ENCODE measurements around the gene NMNAT3. TPM values are rescaled to one million over a fixed set of nuclear protein-coding genes. Genes with fewer than 3 reads are reported as not detected.

The NMNAT3 gene
- polyA plus RNA-seq, 1 donor (not counting 4 experiments of a cell fraction or from before 2014, with no cell fraction given): 1.6 TPM

GRCh38 chr3:139538733-139539132 is 139.0 kb downstream of the NMNAT3 start:
- FAIRE-seq (no peak), DNase-seq (ENCODE audit: low read depth, low spot score) (no peak)
- peak overlapping the region; percentile 62 for H3K9ac ChIP-seq (ENCODE audit: control insufficient read depth, extremely low read depth, insufficient read depth, low read length)
- H2AFZ ChIP-seq (ENCODE audit: control insufficient read depth, low read length): no peak overlapping the region
- no peaks in the 10 kb centered on the region for H3K79me2 ChIP-seq (ENCODE audit: control insufficient read depth, insufficient read depth, low read length)
- dilution Hi-C loops (cut with MboI; ENCODE audit: extremely low pct_ligation_motif_present, low sequenced_read_pairs): no loop called here
- H4K20me1 ChIP-seq (ENCODE audit: control insufficient read depth, extremely low read depth, insufficient read depth, low read length): no peaks in the 10 kb centered on the region
- H3K9me1 ChIP-seq (ENCODE audit: control insufficient read depth, extremely low read depth, insufficient read depth, low read length): no peaks in the 10 kb centered on the region
- H3K4me2 ChIP-seq (ENCODE audit: control insufficient read depth, extremely low read depth, insufficient read depth, low read depth, low read length): peak overlapping the region; percentile 76
- H3K4me1 ChIP-seq (ENCODE audit: control insufficient read depth, extremely low read depth, insufficient read depth, low read length): peaks cover 34% of the 10 kb centered on the region
- H3K36me3 ChIP-seq (ENCODE audit: control insufficient read depth in 2 of 2, extremely low read depth in 1 of 2, insufficient read depth in 2 of 2, low read length in 2 of 2): no peaks in the 10 kb centered on the region
- no peak for TF ChIP-seq CTCF (optimal IDR thresholded peaks at IDR 0.05 in 1 of 3, IDR thresholded peaks at IDR 0.05 in 1 of 3, conservative IDR thresholded peaks at IDR 0.05 in 1 of 3; ENCODE audit: extremely low read depth in 1 of 3, insufficient read depth in 2 of 3, low read length in 3 of 3)
- no peak for TF ChIP-seq EZH2 (IDR thresholded peaks at IDR 0.05; ENCODE audit: low read length)
- H3K4me3 ChIP-seq (ENCODE audit: control insufficient read depth in 2 of 3, extremely low read depth in 1 of 3, insufficient read depth in 2 of 3, low read depth in 1 of 3, low read length in 3 of 3): peak overlapping the region in 1 of 3 experiments; percentile 58
- peaks cover 12% of the 10 kb centered on the region for H3K9me3 ChIP-seq (ENCODE audit: control insufficient read depth, low read depth, low read length)
- H3K27me3 ChIP-seq (ENCODE audit: control insufficient read depth, extremely low read depth, insufficient read depth, low read length): no peaks in the 10 kb centered on the region
- no peak overlapping the region for H3K27ac ChIP-seq (ENCODE audit: control insufficient read depth, insufficient read depth, low read length)

- Histone ChIP-seq H3K9me1 (ENCODE audit: control insufficient read depth, extremely low read depth, insufficient read depth, low read length) (no peaks in the 10 kb centered on the region), H3K9ac (ENCODE audit: control insufficient read depth, extremely low read depth, insufficient read depth, low read length) (no peak overlapping the region), H2AFZ (ENCODE audit: control insufficient read depth, low read length) (no peak overlapping the region), H3K9me3 (ENCODE audit: control insufficient read depth, low read depth, low read length) (peaks cover 12% of the 10 kb centered on the region), H3K79me2 (ENCODE audit: control insufficient read depth, insufficient read depth, low read length) (no peaks in the 10 kb centered on the region), H3K27me3 (ENCODE audit: control insufficient read depth, extremely low read depth, insufficient read depth, low read length) (no peaks in the 10 kb centered on the region), H3K4me2 (ENCODE audit: control insufficient read depth, extremely low read depth, insufficient read depth, low read depth, low read length) (peak overlapping the region; percentile 12), H3K36me3 (ENCODE audit: control insufficient read depth in 2 of 2, extremely low read depth in 1 of 2, insufficient read depth in 2 of 2, low read length in 2 of 2) (no peaks in the 10 kb centered on the region), H3K4me3 (ENCODE audit: control insufficient read depth in 2 of 3, extremely low read depth in 1 of 3, insufficient read depth in 2 of 3, low read depth in 1 of 3, low read length in 3 of 3) (no peak overlapping the region), H3K27ac (ENCODE audit: control insufficient read depth, insufficient read depth, low read length) (peak overlapping the region; percentile 0), H3K4me1 (ENCODE audit: control insufficient read depth, extremely low read depth, insufficient read depth, low read length) (peaks cover 35% of the 10 kb centered on the region), H4K20me1 (ENCODE audit: control insufficient read depth, extremely low read depth, insufficient read depth, low read length) (no peaks in the 10 kb centered on the region)
- dilution Hi-C loops (cut with MboI; ENCODE audit: extremely low pct_ligation_motif_present, low sequenced_read_pairs): no loop called here
- TF ChIP-seq EZH2 (IDR thresholded peaks at IDR 0.05; ENCODE audit: low read length): no peak
- TF ChIP-seq CTCF (optimal IDR thresholded peaks at IDR 0.05 in 1 of 3, IDR thresholded peaks at IDR 0.05 in 1 of 3, conservative IDR thresholded peaks at IDR 0.05 in 1 of 3; ENCODE audit: extremely low read depth in 1 of 3, insufficient read depth in 2 of 3, low read length in 3 of 3): no peak
- DNase-seq (ENCODE audit: low read depth, low spot score): no peak
- peak; percentile 34 for FAIRE-seq
Observed at GRCh38 chr3:139537795-139538621, 139.8 kb downstream of the NMNAT3 start.

All from keratinocyte (primary cell).